ENCODE results near the gene CBFA2T2. TPM values are rescaled to one million over a fixed set of nuclear protein-coding genes. Genes with fewer than 3 reads are reported as not detected.

CBFA2T2 gene
- total RNA-seq, 4 donors from 2014 or later = 17.2 to 24.6 (median 21.7) TPM

- WGBS, 2 donors = 28 to 30% methylated on average over 9 to 10 of the region's 10 CpGs
- no peak for TF ChIP-seq POLR2A (IDR thresholded peaks at IDR 0.05)
- TF ChIP-seq, protein P1, sequence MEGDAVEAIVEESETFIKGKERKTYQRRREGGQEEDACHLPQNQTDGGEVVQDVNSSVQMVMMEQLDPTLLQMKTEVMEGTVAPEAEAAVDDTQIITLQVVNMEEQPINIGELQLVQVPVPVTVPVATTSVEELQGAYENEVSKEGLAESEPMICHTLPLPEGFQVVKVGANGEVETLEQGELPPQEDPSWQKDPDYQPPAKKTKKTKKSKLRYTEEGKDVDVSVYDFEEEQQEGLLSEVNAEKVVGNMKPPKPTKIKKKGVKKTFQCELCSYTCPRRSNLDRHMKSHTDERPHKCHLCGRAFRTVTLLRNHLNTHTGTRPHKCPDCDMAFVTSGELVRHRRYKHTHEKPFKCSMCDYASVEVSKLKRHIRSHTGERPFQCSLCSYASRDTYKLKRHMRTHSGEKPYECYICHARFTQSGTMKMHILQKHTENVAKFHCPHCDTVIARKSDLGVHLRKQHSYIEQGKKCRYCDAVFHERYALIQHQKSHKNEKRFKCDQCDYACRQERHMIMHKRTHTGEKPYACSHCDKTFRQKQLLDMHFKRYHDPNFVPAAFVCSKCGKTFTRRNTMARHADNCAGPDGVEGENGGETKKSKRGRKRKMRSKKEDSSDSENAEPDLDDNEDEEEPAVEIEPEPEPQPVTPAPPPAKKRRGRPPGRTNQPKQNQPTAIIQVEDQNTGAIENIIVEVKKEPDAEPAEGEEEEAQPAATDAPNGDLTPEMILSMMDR (IDR thresholded peaks at IDR 0.05) = no peak
- no peak overlapping the region for H3K4me3 ChIP-seq (ENCODE audit: low read depth, poor library complexity, severe bottlenecking)
- intact Hi-C loops (cut with DNase I; ENCODE audit: low total_unique reads) = no loop called here
- peak in 1 of 2 donors; percentile 86 for DNase-seq (ENCODE audit: low spot score in 2 of 2)
Measured at GRCh38 chr20:33684533-33685327, 194.8 kb downstream of the CBFA2T2 start.

DNA sequence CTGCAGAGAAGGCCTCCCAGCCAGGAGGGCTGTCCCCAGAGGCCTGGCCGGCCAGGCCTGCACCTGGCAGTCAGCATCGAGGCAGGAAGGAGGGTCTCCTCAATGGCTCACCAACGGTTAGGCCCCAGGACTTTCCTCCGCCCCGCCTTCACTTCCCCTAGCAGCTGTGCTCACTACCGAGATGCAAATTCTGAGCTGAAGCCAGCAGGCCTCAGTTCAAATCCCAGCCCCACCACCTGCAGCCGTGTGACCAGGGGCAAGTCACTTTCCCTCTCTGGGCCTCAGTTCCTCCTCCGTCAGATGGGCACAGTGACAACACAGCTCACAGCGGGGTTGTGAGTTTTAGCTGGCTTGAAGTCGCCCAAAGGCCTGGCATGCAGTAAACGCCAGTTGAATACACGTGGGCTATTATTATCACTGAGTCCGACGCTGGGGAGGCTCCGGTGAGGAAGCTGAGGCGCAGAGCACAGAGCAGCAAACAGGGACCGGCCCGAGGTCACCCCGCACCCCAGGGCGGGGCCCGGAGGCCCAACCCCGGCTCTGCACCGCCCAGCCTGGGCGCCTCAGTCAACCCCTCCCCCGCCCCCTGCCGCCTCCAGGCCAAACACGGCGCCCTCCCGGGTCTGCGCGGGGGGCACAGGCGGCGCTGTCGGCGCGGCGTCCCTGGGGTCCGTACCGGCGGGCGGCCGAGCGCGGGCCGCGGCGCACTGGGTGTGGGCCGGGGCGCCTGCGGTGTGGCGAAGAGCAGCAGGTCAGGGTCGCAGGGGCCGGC is 195.6 kb downstream of the CBFA2T2 start:
- no peak overlapping the region for H3K4me3 ChIP-seq (ENCODE audit: low read depth, poor library complexity, severe bottlenecking)
- intact Hi-C loops (cut with DNase I; ENCODE audit: low total_unique reads) = no loop called here
- 1% methylated on average over 11 to 20 of the region's 53 CpGs for WGBS, 2 donors
- TF ChIP-seq POLR2A (IDR thresholded peaks at IDR 0.05) = no peak
- TF ChIP-seq, protein P1 (IDR thresholded peaks at IDR 0.05) = no peak
- DNase-seq (ENCODE audit: low spot score in 2 of 2) = peak in 1 of 2 donors; percentile 84

DNA sequence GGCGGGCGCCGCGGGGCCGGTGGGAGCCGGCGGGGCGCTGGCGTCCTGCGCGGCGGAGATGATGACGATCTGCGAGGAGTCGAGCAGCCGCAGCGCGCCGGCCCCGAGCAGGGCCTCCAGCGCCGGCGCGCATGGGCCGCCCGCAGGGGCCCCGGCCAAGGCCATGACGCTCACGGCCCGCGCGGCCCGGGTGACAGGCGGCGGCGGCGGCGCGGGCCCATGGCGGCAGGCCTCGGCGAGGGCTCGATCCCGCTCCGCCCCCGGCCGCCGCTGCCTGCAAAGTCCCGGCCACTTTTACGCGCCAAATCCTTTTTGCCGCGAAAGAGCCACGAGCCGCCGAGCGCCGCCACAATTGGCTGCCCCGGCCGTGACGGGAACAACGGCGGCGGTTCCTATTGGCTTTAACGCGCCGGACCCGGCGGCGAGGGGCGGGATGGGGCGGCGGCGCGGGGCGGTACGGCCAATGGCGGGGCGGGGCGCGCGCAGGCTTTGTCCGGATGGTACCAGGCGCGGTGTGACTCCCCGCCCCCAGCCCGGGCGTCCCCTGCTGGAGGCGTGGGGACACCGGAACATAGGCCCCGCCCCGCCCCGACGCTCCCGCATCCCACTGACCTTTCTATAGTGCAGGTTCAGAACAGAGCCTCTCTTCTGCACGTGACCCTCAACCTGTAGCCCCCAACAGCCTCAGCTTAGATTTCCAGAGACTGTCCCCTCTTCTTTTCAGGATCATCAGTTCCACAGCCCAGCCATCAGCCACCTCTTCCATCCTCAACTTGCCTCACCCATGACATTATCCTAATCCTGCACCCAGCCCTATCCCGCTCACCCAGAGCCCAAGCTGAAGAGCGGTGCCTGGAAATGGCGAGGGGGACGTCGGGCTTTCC is 196.4 kb downstream of the CBFA2T2 start, which contains the start of gene E2F1:
TSS of gene E2F1 (minus strand) at position 286 of the 884 bp plus-strand sequence. CDS start at position 165, 121 bp downstream.
- peak; percentile 93 to 99 for DNase-seq (ENCODE audit: low spot score in 2 of 2)
- TF ChIP-seq, protein P1 (IDR thresholded peaks at IDR 0.05) = no peak
- no peak for TF ChIP-seq POLR2A (IDR thresholded peaks at IDR 0.05)
- intact Hi-C loops (cut with DNase I; ENCODE audit: low total_unique reads) = no loop called here
- WGBS, 2 donors = 5 to 10% methylated on average over 24 to 25 of the region's 101 CpGs
- no peak within 1 kb of the TSS for H3K4me3 ChIP-seq (ENCODE audit: low read depth, poor library complexity, severe bottlenecking)

DNA sequence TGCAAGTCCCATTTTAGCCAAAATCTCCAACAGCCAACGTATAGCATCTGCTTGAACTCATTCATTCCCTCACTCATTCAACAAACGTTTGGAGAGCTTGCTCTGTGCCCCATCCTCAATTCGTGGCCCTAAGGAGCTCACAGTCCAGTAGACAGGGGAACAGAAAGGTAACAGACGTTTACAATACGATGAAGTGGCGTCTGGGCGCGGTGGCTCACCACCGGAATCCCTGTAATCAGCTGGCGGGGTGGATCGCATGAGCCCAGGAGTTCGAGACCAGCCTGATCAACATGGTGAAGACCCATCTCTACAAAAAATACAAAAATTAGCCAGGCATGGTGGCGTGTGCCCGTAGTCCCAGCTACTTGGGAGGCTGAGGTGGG is 197.1 kb downstream of the CBFA2T2 start:
- intact Hi-C loops (cut with DNase I; ENCODE audit: low total_unique reads) = no loop called here
- 80 to 82% methylated on average over 14 of the region's 14 CpGs for WGBS, 2 donors
- TF ChIP-seq POLR2A (IDR thresholded peaks at IDR 0.05) = no peak
- TF ChIP-seq, protein P1 (IDR thresholded peaks at IDR 0.05) = no peak

DNA sequence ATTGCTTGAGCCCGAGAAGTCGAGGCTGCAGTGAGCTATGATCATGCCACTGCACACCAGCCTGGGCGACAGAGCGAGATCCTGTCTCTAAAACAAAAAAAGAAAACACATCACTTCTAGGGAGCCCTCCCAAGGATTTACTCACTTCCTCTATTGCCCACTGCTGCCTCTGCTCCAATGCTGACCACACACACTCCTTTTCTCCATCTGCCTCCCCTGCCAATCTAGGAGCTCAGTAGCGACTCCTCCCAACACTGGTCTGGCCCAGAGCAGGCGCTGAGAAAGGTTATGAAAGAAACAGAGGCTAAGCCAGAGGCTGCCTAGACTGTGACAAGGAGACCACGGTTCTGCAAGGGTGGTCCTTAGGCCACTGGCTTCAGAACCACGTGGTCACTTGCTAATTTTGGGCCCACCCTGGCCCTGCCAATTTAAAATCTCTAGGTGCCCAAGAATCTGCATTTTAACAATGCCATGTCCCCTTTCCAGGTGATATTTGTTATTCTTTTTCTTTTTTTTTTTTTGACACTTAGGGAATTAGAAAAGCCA is 197.5 kb downstream of the CBFA2T2 start:
- WGBS, 2 donors = 71 to 78% methylated on average over 8 of the region's 8 CpGs
- no peak overlapping the region for H3K4me3 ChIP-seq (ENCODE audit: low read depth, poor library complexity, severe bottlenecking)
- no peak for DNase-seq (ENCODE audit: low spot score in 2 of 2)
- TF ChIP-seq, protein P1 (IDR thresholded peaks at IDR 0.05) = no peak
- no peak for TF ChIP-seq POLR2A (IDR thresholded peaks at IDR 0.05)
- intact Hi-C loops (cut with DNase I; ENCODE audit: low total_unique reads) = no loop called here

More for the DNA sequence above, 197.1 kb downstream of the CBFA2T2 start:
- H3K4me3 ChIP-seq (ENCODE audit: low read depth, poor library complexity, severe bottlenecking) = no peak overlapping the region
- DNase-seq (ENCODE audit: low spot score in 2 of 2) = no peak

Data from lower leg skin (tissue), 4 donors.